ENCODE data around the gene PRKCE. TPM values are rescaled to one million over a fixed set of nuclear protein-coding genes. Genes with fewer than 3 reads are reported as not detected.

The PRKCE gene
- total RNA-seq, 1 donor from 2014 or later: 14.8 TPM

GRCh38 chr2:45860136-45861121, 209.0 kb downstream of the PRKCE start:
- intact Hi-C loops (cut with micrococcal nuclease): no loop called here
- DNase-seq: peak; percentile 54
- peak; percentile 78 for ATAC-seq

DNA sequence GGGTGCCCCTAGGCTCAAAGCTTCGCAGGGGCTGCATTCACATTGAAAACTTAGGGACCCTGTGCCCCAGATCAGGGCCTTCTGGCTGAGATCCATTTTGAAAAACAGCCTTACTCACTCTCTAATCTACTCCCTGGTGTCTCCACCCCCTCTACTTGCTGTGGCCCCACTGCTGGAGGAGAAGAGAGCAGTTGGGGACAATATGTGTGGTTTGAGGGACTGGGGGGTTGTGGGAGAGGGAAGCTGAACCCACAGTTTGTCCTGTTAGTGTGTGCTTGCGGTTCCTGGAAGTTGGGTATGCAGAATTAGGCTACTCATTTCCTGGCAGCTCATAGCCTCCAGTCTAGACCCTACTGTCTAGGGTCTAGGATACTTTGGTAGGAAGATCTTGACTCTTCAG, 211.4 kb downstream of the PRKCE start:
- DNase-seq (no peak), ATAC-seq (no peak)
- intact Hi-C loops (cut with micrococcal nuclease): no loop called here

GRCh38 chr2:45864121-45864520, 212.6 kb downstream of the PRKCE start:
- intact Hi-C loops (cut with micrococcal nuclease): no loop called here
- ATAC-seq (no peak), DNase-seq (no peak)

GRCh38 chr2:45867349-45867748, 215.9 kb downstream of the PRKCE start:
- DNase-seq: no peak
- intact Hi-C loops (cut with micrococcal nuclease): no loop called here
- no peak for ATAC-seq

DNA sequence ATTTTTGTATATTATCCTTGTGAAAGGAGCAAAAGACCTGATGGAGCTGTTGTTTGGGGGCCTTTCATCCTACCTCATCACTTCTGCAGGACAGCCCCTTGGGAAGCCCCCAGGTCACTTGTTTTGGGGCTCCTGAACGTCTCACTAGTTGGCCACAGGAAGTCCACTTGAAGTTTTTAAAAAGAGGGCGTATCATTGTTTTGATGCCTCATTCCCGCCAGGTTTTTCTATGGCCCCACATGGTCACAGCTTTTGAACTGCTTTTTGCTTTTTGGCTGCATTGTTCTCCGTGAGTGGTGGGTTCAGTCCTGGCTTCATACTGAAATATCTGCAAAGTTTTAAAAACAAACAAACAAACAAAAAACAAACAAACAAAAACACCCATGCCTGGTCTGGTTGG, 216.3 kb downstream of the PRKCE start:
- no peak for ATAC-seq
- intact Hi-C loops (cut with micrococcal nuclease): no loop called here
- no peak for DNase-seq

DNA sequence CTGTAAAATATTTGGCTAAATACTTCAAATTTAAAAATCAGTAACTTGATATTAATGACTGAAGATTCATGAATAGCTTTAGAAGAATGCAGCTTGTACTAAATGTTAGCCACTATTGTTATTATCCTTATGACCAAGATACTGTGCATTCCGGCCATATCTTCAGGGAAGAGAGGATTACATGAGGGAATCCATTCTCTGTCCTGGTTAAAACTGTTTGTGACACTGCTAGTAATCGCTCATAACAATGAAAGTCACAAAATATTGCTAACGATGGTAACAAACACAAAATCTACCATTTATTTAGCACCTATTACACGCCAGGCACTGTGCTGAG, 217.7 kb downstream of the PRKCE start:
- intact Hi-C loops (cut with micrococcal nuclease): no loop called here
- DNase-seq: no peak
- no peak for ATAC-seq

GRCh38 chr2:45871025-45871424, 219.6 kb downstream of the PRKCE start:
- DNase-seq (no peak), ATAC-seq (no peak)
- intact Hi-C loops (cut with micrococcal nuclease): no loop called here

DNA sequence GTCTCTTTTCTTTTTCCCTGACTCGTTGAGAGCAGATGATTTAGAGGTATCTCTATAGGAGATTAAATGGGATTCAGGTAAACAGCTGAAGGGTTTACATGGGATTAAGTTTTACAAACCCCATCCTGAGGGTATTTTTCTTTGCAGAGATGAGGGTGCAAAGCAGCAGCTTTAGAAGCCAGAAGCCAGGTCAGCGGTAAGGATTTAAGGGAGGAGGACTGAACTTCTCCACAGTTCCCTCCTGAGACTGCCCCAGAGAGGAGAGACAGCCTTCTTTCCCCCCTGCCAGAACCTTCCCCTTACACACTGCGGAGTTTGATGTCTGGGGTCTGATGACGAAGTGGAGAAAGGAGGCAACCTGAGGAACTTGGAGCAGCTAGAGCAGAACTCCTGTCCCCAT, 220.1 kb downstream of the PRKCE start:
- no peak for DNase-seq
- intact Hi-C loops (cut with micrococcal nuclease): no loop called here
- ATAC-seq: no peak

- DNase-seq (no peak), ATAC-seq (no peak)
- intact Hi-C loops (cut with micrococcal nuclease): no loop called here
Observed at GRCh38 chr2:45872211-45872610, 220.7 kb downstream of the PRKCE start.

DNA sequence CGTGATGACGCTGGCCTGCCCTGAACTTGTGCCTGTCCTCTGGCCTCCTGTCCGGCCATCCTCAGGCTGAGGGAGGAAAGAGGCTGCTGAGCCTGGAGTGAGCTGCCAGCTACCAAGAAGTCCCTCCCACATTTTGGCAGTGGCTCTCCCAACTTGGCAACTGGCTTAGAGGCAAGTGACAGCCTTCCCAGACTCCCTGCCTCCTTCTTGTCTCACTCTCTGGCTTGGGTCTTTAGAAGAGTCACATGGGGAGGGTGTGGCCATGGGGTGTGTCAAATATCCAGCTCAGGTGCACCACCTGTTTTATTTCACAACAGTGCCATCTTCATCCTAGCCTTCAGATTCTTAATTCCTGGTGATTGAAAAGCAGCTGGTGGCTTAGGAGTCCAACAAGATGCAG, 222.9 kb downstream of the PRKCE start:
- intact Hi-C loops (cut with micrococcal nuclease): no loop called here
- ATAC-seq (peak; percentile 92), DNase-seq (peak; percentile 83)

GRCh38 chr2:45876611-45877010, 225.1 kb downstream of the PRKCE start:
- ATAC-seq: no peak
- DNase-seq: no peak
- intact Hi-C loops (cut with micrococcal nuclease): no loop called here

DNA sequence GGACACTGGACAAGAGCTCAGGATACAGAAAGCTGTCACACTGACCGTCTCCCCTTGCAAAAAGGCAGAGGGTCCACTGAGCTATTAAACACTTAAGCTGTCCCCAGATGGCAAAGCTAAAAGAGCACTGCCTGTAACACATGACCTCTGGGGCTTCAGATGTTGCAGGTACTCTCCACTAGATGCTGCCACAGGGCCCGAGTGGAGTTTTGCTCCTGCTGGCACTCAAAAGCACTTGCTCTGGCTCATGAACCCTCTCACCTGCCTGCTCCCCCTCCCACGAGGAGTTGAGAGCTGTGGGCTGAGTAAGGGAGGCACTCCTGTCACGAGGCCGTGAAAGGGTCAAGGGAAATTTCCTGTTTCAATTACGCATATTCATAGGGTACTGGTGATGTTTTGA, 227.9 kb downstream of the PRKCE start:
- DNase-seq (no peak), ATAC-seq (no peak)
- intact Hi-C loops (cut with micrococcal nuclease): no loop called here

GRCh38 chr2:45879936-45880335, 228.5 kb downstream of the PRKCE start:
- DNase-seq (no peak), ATAC-seq (no peak)
- intact Hi-C loops (cut with micrococcal nuclease): no loop called here

DNA sequence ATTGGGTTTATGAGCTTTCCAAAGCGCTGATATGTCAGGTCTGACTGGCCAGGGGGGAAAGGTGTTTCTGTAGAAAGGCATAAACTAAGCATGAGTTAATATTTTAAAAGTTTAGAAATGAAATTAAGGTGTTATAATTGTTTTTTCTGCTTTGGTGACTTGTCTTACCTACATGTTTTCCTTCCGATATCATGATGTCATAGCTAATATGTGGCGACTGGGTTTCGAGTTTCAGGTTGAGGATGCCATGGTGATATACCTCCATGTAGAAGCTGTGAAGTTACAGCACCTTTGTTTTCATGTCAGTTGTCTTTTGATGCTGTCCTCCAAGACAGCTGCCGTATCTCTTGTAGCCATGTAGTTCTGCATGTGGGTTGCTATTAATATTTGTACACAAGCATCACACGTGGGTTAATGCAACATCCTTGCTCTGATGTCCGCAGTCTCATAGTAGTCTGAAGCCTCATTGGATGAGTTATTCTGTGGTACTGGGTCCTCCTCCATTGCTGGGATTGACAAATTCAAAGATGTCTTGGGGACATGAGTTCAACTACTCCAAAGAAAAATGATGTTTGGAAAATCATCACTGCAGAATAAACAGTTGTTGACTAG, 230.6 kb downstream of the PRKCE start:
- intact Hi-C loops (cut with micrococcal nuclease): no loop called here
- no peak for ATAC-seq
- DNase-seq: no peak

DNA sequence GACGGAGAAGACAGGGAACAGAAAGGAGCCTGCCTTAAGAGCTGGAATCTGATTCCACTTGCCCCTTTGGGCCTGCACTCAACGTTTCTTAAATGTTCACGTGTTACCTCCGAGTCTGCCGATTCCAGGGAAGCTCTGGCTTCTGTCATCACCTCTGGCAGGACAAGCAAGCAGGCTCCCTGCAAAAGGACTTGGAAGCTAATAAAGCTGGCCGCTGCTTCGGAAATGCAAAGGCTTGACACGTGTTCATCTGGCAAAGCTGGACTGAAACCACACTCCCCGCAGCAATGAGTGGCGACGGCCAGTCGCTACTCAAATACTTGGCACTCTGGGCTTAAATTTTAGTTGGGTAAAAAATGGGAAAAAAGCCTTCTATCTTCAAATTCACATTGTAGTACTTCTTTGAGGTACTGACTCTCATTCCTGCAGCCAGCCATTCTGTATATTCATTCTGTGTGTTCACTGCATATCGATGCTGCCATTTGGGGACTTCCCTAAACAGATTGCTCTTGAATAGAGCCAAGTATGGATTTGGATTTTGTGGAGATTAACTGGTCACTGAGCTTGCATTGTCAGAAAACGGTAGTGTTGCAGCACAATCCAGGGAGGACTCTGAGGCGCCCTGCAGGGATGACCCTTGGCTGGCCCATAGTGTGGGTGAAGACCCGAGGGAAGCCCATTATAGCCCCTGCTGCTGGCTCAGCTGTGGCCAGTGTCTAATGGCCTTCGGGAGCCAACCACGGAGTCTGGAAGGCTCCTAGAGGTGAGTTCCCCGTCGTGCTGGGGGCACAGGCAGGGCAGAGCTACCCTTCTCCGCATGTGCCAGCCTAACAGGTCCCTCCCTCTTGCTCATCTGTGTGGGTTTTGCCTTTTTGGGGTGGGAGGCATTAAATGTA, 231.5 kb downstream of the PRKCE start:
- DNase-seq (peak; percentile 69), ATAC-seq (peak; percentile 83)
- intact Hi-C loops (cut with micrococcal nuclease): no loop called here

- DNase-seq: no peak
- ATAC-seq: no peak
- intact Hi-C loops (cut with micrococcal nuclease): no loop called here
Observed at GRCh38 chr2:45883603-45884000, 232.1 kb downstream of the PRKCE start.

GRCh38 chr2:45884126-45884525, 232.7 kb downstream of the PRKCE start:
- intact Hi-C loops (cut with micrococcal nuclease): no loop called here

DNA sequence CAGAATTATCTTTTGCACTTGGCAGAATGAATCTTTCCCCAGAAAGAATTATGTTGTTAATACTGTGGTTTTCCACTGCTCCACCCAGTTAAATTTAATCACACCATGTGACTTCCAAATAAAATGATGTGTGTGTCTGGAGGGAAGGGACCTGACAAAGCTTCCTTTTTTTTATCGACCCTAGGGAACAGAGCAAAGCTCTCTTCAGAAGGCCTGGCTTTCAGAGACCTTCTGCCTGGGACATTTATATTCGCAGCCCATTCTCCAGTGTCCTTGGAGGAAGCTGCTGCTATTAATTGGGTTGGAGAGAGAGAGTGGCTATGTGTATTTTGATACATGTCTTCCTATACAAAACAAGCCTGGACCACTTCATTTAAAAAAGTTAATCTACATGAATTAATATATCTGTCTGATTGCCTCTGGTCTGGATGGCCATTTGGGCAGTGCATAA, 233.7 kb downstream of the PRKCE start:
- intact Hi-C loops (cut with micrococcal nuclease): no loop called here

More at GRCh38 chr2:45884126-45884525, 232.7 kb downstream of the PRKCE start:
- DNase-seq: no peak
- ATAC-seq: no peak

GRCh38 chr2:45886171-45886663, 234.7 kb downstream of the PRKCE start:
- ATAC-seq (no peak), DNase-seq (no peak)
- intact Hi-C loops (cut with micrococcal nuclease): no loop called here

More for the DNA sequence above, 233.7 kb downstream of the PRKCE start:
- no peak for DNase-seq
- peak; percentile 59 for ATAC-seq

All from left ventricle myocardium superior (tissue), 1 donor.